CD4-positive, alpha-beta T cell (primary cell): ENCODE data around the gene WDR90. TPM values are rescaled to one million over a fixed set of nuclear protein-coding genes. Genes with fewer than 3 reads are reported as not detected.

Source experiments
- ATAC-seq: fragments of 200-7000 bp; cut with Tn5 transposase; one replicate; pipeline ENCODE4 v1.10.0; 2022; ENCODE audit warnings: mild to moderate bottlenecking; ENCODE audit not compliant: poor library complexity
- CTCF ChIA-PET: fragments of 350-600 bp; sonication (Branson Sonifier 250); formaldehyde crosslinking; loops from one replicate; lab custom pipeline; 2021; ENCODE audit warnings: antibody characterized with exemption, inconsistent platforms; lab: Charles Lee
- POLR2A ChIA-PET: fragments of 350-600 bp; sonication (Branson Sonifier 250); formaldehyde crosslinking; loops from one replicate; lab custom pipeline; 2021; ENCODE audit warnings: antibody characterized with exemption, inconsistent platforms; lab: Charles Lee
- DNase-seq, 14 experiments: peaks; one replicate each; pipeline ENCODE4 v3.0.0-alpha.2; 2013 to 2020; ENCODE audit warnings: mixed read lengths in 2 of 14
- H3K27ac ChIP-seq, 2 donors: one replicate each; pipeline versions ENCODE4 v1.5.1 to v1.7.0; 2013; ENCODE audit warnings: low read length in 2 of 2, low read depth in 1 of 2, mild to moderate bottlenecking in 1 of 2
- H3K27me3 ChIP-seq, 2 experiments: 1 replicate in 1 of 2; 2 replicates in 1 of 2; pipeline versions ENCODE4 v1.6.1 to v1.7.0; 2013; ENCODE audit warnings: low read length in 2 of 2, control low read depth in 1 of 2, mild to moderate bottlenecking in 1 of 2, moderate library complexity in 1 of 2; ENCODE audit not compliant: insufficient read depth in 2 of 2, control insufficient read depth in 1 of 2
- H3K36me3 ChIP-seq: one replicate; pipeline ENCODE4 v1.6.1; 2013; ENCODE audit warnings: low read length, control low read depth; ENCODE audit not compliant: insufficient read depth
- H3K4me1 ChIP-seq: one replicate; pipeline ENCODE4 v1.6.1; 2013; ENCODE audit warnings: low read length, control low read depth; ENCODE audit not compliant: insufficient read depth
- H3K4me3 ChIP-seq: one replicate; pipeline ENCODE4 v1.5.1; 2013; ENCODE audit warnings: mild to moderate bottlenecking, low read length, moderate library complexity
- H3K9me3 ChIP-seq, 2 experiments: 1 replicate in 1 of 2; 2 replicates in 1 of 2; pipeline versions ENCODE4 v1.6.1 to v1.7.0; 2013; ENCODE audit warnings: low read length in 2 of 2, mild to moderate bottlenecking in 2 of 2, control low read depth in 1 of 2, moderate library complexity in 1 of 2; ENCODE audit not compliant: control insufficient read depth in 1 of 2, insufficient read depth in 1 of 2
- H3K27ac Mint-ChIP-seq: one replicate; pipeline ENCODE4 v1.8.0; 2020; ENCODE audit warnings: mixed read lengths
- H3K27me3 Mint-ChIP-seq: one replicate; pipeline ENCODE4 v1.8.0; 2021; ENCODE audit warnings: mixed read lengths
- H3K36me3 Mint-ChIP-seq: one replicate; pipeline ENCODE4 v1.8.0; 2021; ENCODE audit warnings: low read depth, mixed read lengths
- H3K4me1 Mint-ChIP-seq: one replicate; pipeline ENCODE4 v1.8.0; 2021; ENCODE audit warnings: low read depth, mixed read lengths
- H3K4me3 Mint-ChIP-seq: one replicate; pipeline ENCODE4 v1.8.0; 2020; ENCODE audit warnings: mild to moderate bottlenecking, mixed read lengths
- H3K9me3 Mint-ChIP-seq: one replicate; pipeline ENCODE4 v1.8.0; 2020; ENCODE audit warnings: mixed read lengths
- intact Hi-C, 2 experiments: fragments of 100-400 bp; cut with DNase I in 1 of 2; cut with micrococcal nuclease in 1 of 2; formaldehyde crosslinking; loops; one replicate each; pipeline versions ENCODE4 v1.15.1 to v1.9.0; 2023 to 2025; cut with DNase I, micrococcal nuclease
- total RNA-seq, 174 experiments: library from RNA in 2 of 174; stranded (reverse) in 2 of 174; gene quantifications; one replicate each; pipeline ENCODE4 v1.2.3 and lab custom pipeline; 2021 to 2026
- TF ChIP-seq, protein P1 (sequence below): fragments of 200-600 bp; IDR thresholded peaks from one replicate; pipeline ENCODE4 v1.8.0; 2022; ENCODE audit warnings: antibody characterized with exemption, mild to moderate bottlenecking

WDR90 gene
- total RNA-seq, 2 experiments from 2014 or later: 8.1 to 10.3 TPM

GRCh38 chr16:654034-654433, 4.9 kb downstream of the WDR90 start:
- ATAC-seq: no peak
- Histone ChIP-seq H3K27me3 (no peaks in the 10 kb centered on the region), H3K4me3 (no peak overlapping the region), H3K9me3 (no peaks in the 10 kb centered on the region), H3K36me3 (no peaks in the 10 kb centered on the region), H3K4me1 (peaks cover 11% of the 10 kb centered on the region), H3K27ac (no peak overlapping the region)
- Mint-ChIP-seq H3K27me3 (no peaks in the 10 kb centered on the region), H3K9me3 (no peaks in the 10 kb centered on the region), H3K4me3 (no peak overlapping the region), H3K27ac (no peak overlapping the region), H3K4me1 (no peaks in the 10 kb centered on the region), H3K36me3 (no peaks in the 10 kb centered on the region)
- POLR2A ChIA-PET: no interaction called here
- TF ChIP-seq, protein P1, sequence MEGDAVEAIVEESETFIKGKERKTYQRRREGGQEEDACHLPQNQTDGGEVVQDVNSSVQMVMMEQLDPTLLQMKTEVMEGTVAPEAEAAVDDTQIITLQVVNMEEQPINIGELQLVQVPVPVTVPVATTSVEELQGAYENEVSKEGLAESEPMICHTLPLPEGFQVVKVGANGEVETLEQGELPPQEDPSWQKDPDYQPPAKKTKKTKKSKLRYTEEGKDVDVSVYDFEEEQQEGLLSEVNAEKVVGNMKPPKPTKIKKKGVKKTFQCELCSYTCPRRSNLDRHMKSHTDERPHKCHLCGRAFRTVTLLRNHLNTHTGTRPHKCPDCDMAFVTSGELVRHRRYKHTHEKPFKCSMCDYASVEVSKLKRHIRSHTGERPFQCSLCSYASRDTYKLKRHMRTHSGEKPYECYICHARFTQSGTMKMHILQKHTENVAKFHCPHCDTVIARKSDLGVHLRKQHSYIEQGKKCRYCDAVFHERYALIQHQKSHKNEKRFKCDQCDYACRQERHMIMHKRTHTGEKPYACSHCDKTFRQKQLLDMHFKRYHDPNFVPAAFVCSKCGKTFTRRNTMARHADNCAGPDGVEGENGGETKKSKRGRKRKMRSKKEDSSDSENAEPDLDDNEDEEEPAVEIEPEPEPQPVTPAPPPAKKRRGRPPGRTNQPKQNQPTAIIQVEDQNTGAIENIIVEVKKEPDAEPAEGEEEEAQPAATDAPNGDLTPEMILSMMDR: no peak
- CTCF ChIA-PET: no interaction called here
- intact Hi-C loops: no loop called here
- no peak for DNase-seq

DNA sequence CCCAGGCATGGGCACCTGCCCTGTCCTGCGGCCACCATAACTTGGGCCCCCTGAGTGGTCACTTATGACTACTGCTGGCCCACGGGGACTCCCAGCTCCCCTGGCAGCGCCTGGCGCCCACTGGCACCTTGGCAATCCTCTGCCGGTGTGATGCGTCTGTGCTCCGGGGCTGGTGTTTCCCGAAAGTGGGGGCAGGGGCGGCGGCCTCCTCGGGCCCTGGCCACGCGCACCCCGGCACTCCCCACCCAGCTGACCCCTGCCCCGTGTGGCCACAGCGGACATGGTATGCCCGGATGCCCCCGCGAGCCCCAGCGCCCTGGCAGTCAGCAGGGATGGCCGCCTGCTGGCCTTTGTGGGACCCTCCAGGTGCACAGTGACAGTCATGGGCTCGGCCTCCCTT, 8.3 kb downstream of the WDR90 start:
- H3K9me3 ChIP-seq: no peaks in the 10 kb centered on the region
- H3K36me3 Mint-ChIP-seq: no peaks in the 10 kb centered on the region
- TF ChIP-seq, protein P1: no peak
- H3K4me3 Mint-ChIP-seq: no peak overlapping the region
- ATAC-seq (no peak), DNase-seq (no peak)
- H3K4me1 Mint-ChIP-seq: peaks cover 6% of the 10 kb centered on the region
- H3K27ac Mint-ChIP-seq: no peak overlapping the region
- ChIA-PET POLR2A (interaction anchor here (0.6 kb wide), 1 partner anchor 67 kb away, joined by 3 read pairs; no protein-coding TSS in a partner anchor), CTCF (no interaction called here)
- H3K9me3 Mint-ChIP-seq: no peaks in the 10 kb centered on the region
- H3K36me3 ChIP-seq: no peaks in the 10 kb centered on the region
- intact Hi-C loops: no loop called here
- no peak overlapping the region for H3K27ac ChIP-seq
- H3K4me1 ChIP-seq: peaks cover 16% of the 10 kb centered on the region
- no peak overlapping the region for H3K4me3 ChIP-seq
- H3K27me3 ChIP-seq: no peaks in the 10 kb centered on the region
- H3K27me3 Mint-ChIP-seq: no peaks in the 10 kb centered on the region

GRCh38 chr16:658679-659571, 9.8 kb downstream of the WDR90 start:
- Mint-ChIP-seq H3K4me3 (no peak overlapping the region), H3K4me1 (peaks cover 6% of the 10 kb centered on the region), H3K27ac (no peak overlapping the region), H3K9me3 (no peaks in the 10 kb centered on the region), H3K36me3 (no peaks in the 10 kb centered on the region), H3K27me3 (no peaks in the 10 kb centered on the region)
- ATAC-seq (no peak), DNase-seq (no peak)
- H3K4me3 ChIP-seq: no peak overlapping the region
- no peaks in the 10 kb centered on the region for H3K27me3 ChIP-seq
- peaks cover 16% of the 10 kb centered on the region for H3K4me1 ChIP-seq
- H3K9me3 ChIP-seq: no peaks in the 10 kb centered on the region
- no peak overlapping the region for H3K27ac ChIP-seq
- no peaks in the 10 kb centered on the region for H3K36me3 ChIP-seq
- TF ChIP-seq, protein P1: no peak
- intact Hi-C loops: no loop called here
- POLR2A ChIA-PET: interaction anchor here (1.3 kb wide), 1 partner anchor 10 kb away, joined by 4 read pairs; the partner anchor contains the start of gene WDR90
- CTCF ChIA-PET: no interaction called here
